Nephron progenitor cell (in vitro differentiated cells): Measurements from ENCODE around the gene LY6G5C.

ENCODE experiments used
- DNase-seq: peaks from one replicate; pipeline ENCODE4 v3.0.0; 2021
- H3K27ac Mint-ChIP-seq: 2 replicates; pipeline ENCODE4 v1.8.0; 2021; ENCODE audit warnings: mild to moderate bottlenecking, moderate library complexity, mixed read lengths
- H3K27me3 Mint-ChIP-seq: 2 replicates; pipeline ENCODE4 v1.8.0; 2021; ENCODE audit warnings: mild to moderate bottlenecking, low read depth, mixed read lengths; ENCODE audit not compliant: poor library complexity
- H3K36me3 Mint-ChIP-seq: 2 replicates; pipeline ENCODE4 v1.8.0; 2021; ENCODE audit warnings: low read depth, mixed read lengths
- H3K4me1 Mint-ChIP-seq: 2 replicates; pipeline ENCODE4 v1.8.0; 2021; ENCODE audit warnings: mixed read lengths
- H3K4me3 Mint-ChIP-seq: 2 replicates; pipeline ENCODE4 v1.8.0; 2021; ENCODE audit warnings: mild to moderate bottlenecking, moderate library complexity, mixed read lengths
- H3K9me3 Mint-ChIP-seq: 2 replicates; pipeline ENCODE4 v1.8.0; 2021; ENCODE audit warnings: mild to moderate bottlenecking, moderate library complexity, mixed read lengths
- CTCF ChIP-seq: fragments of 200-600 bp; sonication (generic); IDR thresholded peaks from 2 replicates; pipeline ENCODE4 v1.5.0; 2021; ENCODE audit warnings: antibody characterized with exemption

The LY6G5C gene

GRCh38 chr6:31702819-31703716 lies 22.2 kb upstream of the LY6G5C start, which contains the start of gene ABHD16A:
TSS of gene ABHD16A (minus strand) at chr6:31703324. CDS start at chr6:31703281, 43 bp downstream.
- peak within 1 kb of the TSS; percentile 96 for H3K4me3 Mint-ChIP-seq
- H3K4me1 Mint-ChIP-seq: peaks cover 33% of the 10 kb centered on the region
- no peaks in the 10 kb centered on the region for H3K9me3 Mint-ChIP-seq
- peaks cover 12% of the 10 kb centered on the region for H3K36me3 Mint-ChIP-seq
- DNase-seq: peak; percentile 96
- TF ChIP-seq CTCF: no peak
- H3K27me3 Mint-ChIP-seq: peaks cover 7% of the 10 kb centered on the region
- peak within 1 kb of the TSS; percentile 96 for H3K27ac Mint-ChIP-seq

- Mint-ChIP-seq H3K9me3 (no peaks in the 10 kb centered on the region), H3K36me3 (peaks cover 18% of the 10 kb centered on the region), H3K27me3 (peaks cover 7% of the 10 kb centered on the region), H3K4me1 (peaks cover 40% of the 10 kb centered on the region), H3K27ac (peak overlapping the region; percentile 96), H3K4me3 (peak overlapping the region; percentile 96)
- no peak for DNase-seq
- TF ChIP-seq CTCF: no peak
These were observed 21.5 kb upstream of the LY6G5C start for GRCh38 chr6:31702405-31702818.

DNA sequence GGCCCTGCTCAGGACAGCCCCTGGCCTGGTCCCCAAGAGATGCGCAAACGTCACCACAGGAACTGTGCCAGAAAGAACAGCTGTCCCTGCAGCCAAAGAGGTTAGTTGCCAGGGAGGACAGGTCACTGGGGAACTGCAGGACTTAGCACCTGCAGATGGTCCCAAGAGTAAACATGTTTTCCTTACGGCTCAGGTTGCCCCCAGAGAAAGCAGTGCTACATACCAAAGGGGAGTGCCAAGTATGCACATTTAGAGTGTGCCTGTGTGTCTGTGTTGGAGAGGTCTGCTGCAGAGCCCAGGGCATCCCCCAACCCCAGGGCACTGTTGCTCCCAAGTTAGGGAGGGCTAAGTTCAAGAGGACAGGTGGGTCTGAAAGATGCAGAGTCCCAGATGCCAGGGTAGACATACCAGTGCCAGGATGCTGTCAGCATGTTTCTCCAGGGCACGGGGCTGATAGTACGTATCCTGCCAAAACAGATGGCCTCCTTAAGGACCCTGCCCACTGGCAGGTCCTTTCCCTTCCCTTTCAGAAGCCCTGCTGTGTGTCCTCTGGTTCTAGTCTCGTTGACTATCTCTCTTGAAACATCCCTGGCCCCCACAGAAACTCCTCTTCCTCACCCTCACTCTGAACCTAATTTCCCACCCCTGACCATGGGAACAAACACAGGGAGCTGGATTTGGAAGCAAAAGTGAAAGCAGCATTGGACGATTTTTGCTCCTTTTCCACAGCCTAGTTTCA lies 21.0 kb upstream of the LY6G5C start:
- peak overlapping the region; percentile 96 for H3K4me3 Mint-ChIP-seq
- no peak for DNase-seq
- no peaks in the 10 kb centered on the region for H3K9me3 Mint-ChIP-seq
- peaks cover 39% of the 10 kb centered on the region for H3K4me1 Mint-ChIP-seq
- H3K27me3 Mint-ChIP-seq: peaks cover 7% of the 10 kb centered on the region
- no peak for TF ChIP-seq CTCF
- H3K27ac Mint-ChIP-seq: peak overlapping the region; percentile 96
- H3K36me3 Mint-ChIP-seq: peaks cover 24% of the 10 kb centered on the region

DNA sequence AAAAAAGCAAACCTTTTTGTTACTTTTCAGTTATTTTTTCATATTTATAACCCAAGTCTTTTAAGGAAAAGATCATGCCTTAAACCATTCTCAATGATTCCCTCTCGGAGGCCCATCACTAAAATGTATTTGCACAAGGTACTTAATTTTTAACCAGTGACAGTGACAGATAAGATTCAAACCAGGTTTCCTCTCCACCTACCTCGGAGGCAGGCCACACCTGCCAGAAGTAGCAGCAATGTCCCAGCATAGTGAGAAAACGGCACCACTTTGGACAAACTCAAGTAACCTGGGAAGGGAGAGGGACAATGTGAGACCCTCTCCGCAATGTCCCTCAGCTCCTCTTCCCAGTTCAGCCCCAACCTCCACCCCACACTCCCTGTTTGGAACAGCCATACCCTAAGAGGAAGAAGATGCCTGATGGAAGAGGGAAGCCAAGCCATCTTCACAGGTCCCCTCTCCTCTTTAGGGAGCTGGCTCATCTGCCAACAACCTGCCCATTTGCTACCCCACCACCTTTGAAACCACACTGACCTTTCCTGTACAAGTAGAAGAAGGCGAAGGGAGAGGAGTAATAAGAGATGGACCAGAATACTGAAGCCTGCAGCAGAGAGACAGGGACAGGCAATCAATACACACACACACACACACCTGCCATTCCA lies 20.0 kb upstream of the LY6G5C start:
- H3K4me3 Mint-ChIP-seq: peak overlapping the region; percentile 66
- H3K27me3 Mint-ChIP-seq: peaks cover 2% of the 10 kb centered on the region
- peaks cover 31% of the 10 kb centered on the region for H3K36me3 Mint-ChIP-seq
- H3K27ac Mint-ChIP-seq: peak overlapping the region; percentile 14
- no peaks in the 10 kb centered on the region for H3K9me3 Mint-ChIP-seq
- no peak for TF ChIP-seq CTCF
- peaks cover 37% of the 10 kb centered on the region for H3K4me1 Mint-ChIP-seq
- DNase-seq: no peak

GRCh38 chr6:31697555-31697954 lies 16.7 kb upstream of the LY6G5C start:
- Mint-ChIP-seq H3K9me3 (no peaks in the 10 kb centered on the region), H3K4me1 (peaks cover 31% of the 10 kb centered on the region), H3K4me3 (no peak overlapping the region), H3K36me3 (peaks cover 50% of the 10 kb centered on the region), H3K27me3 (peaks cover 2% of the 10 kb centered on the region), H3K27ac (peak overlapping the region; percentile 57)
- TF ChIP-seq CTCF: no peak
- DNase-seq: no peak
